ENCODE measurements around the gene C17orf75. TPM values are rescaled to one million over a fixed set of nuclear protein-coding genes. Genes with fewer than 3 reads are reported as not detected.
"Not testable (repeated sequence)": the region's sequence is repeated elsewhere in the genome, so short reads cannot be mapped to it uniquely, and the experiment has no call there.

C17orf75 gene
- total RNA-seq (2022) (17.6 and 21.1 TPM in 2 replicates), Bru-seq, nascent RNA (percentile 64 among the genes with signal in this experiment), BruChase-seq, experiment 1, labeled RNA remaining after a 6-hour chase (percentile 78 among the genes with signal in this experiment), BruChase-seq, experiment 2, labeled RNA remaining after a 2-hour chase (percentile 76 among the genes with signal in this experiment)
- long read RNA-seq, transcript C17orf75-202 (10 exons, 1,642 nt), result major isoform, 23 of 32 reads
- long read RNA-seq, partial matches to known transcripts, result 1 of 32 reads
- long read RNA-seq, other reads (novel, unspliced or antisense), result 8 of 32 reads

DNA sequence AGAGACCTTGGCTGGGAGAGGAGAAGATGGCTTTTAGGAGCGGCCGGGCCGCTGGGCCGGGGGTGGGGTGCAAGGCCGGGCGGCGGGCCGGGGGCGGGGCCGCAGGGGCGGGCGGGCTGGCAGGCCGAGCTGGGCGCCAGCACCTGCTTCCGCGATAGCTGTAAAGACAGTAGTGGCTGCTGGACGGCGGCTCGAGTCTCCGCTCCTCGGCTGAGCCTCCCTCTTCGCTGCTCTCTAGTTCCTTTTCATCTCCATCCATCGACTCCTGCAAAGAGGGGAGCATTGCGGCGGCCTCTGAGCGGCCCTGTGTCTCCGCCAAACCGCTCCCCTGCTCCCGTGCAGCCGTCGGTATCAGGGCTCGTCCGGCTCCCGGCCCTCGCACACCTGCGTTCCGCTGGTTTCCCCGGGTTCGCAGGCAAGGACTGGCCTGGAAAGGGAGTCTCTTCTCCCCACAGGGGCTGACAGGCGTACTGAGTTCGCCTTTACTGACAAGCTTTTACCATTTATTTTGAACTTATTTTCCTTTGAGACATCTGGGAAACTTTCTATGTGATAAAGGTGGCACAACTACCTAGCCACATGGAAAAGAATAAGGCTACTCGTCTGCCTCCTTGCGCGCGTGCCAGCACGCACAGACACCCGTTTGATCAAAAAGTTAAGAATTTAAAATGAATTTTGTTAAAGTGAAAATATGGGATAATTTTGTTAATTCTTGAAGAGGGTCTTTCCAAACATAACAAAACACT is at the start of gene C17orf75:
TSS of gene C17orf75 (minus strand) at position 317 of the 746 bp plus-strand sequence. CDS start at position 283, 34 bp downstream.
- peak within 1 kb of the TSS; percentile 89 for H3K27ac Mint-ChIP-seq (ENCODE audit: unreplicated experiment)
- peak; percentile 87 for DNase-seq
- no peaks in the 10 kb centered on the region for H3K9me3 Mint-ChIP-seq (ENCODE audit: low read depth, unreplicated experiment)
- BruUV-seq (replicated peaks), result no TSS peak
- peaks cover 32% of the 10 kb centered on the region for H3K4me1 Mint-ChIP-seq (ENCODE audit: low read depth, unreplicated experiment)
- intact Hi-C loops (cut with micrococcal nuclease; ENCODE audit: unreplicated experiment), result no loop called here
- H3K36me3 Mint-ChIP-seq (ENCODE audit: insufficient read depth, unreplicated experiment), result peaks cover 31% of the 10 kb centered on the region
- H3K27me3 Mint-ChIP-seq (ENCODE audit: unreplicated experiment), result no peaks in the 10 kb centered on the region
- CTCF ChIA-PET, result interaction anchor here (0.6 kb wide), 1 partner anchor 342 kb away, joined by 3 read pairs; no protein-coding TSS in a partner anchor
- H3K4me3 Mint-ChIP-seq (ENCODE audit: low read depth, unreplicated experiment), result peak within 1 kb of the TSS; percentile 95
- TF ChIP-seq, protein P1, sequence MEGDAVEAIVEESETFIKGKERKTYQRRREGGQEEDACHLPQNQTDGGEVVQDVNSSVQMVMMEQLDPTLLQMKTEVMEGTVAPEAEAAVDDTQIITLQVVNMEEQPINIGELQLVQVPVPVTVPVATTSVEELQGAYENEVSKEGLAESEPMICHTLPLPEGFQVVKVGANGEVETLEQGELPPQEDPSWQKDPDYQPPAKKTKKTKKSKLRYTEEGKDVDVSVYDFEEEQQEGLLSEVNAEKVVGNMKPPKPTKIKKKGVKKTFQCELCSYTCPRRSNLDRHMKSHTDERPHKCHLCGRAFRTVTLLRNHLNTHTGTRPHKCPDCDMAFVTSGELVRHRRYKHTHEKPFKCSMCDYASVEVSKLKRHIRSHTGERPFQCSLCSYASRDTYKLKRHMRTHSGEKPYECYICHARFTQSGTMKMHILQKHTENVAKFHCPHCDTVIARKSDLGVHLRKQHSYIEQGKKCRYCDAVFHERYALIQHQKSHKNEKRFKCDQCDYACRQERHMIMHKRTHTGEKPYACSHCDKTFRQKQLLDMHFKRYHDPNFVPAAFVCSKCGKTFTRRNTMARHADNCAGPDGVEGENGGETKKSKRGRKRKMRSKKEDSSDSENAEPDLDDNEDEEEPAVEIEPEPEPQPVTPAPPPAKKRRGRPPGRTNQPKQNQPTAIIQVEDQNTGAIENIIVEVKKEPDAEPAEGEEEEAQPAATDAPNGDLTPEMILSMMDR (IDR thresholded peaks at IDR 0.05; ENCODE audit: unreplicated experiment), result no peak

DNA sequence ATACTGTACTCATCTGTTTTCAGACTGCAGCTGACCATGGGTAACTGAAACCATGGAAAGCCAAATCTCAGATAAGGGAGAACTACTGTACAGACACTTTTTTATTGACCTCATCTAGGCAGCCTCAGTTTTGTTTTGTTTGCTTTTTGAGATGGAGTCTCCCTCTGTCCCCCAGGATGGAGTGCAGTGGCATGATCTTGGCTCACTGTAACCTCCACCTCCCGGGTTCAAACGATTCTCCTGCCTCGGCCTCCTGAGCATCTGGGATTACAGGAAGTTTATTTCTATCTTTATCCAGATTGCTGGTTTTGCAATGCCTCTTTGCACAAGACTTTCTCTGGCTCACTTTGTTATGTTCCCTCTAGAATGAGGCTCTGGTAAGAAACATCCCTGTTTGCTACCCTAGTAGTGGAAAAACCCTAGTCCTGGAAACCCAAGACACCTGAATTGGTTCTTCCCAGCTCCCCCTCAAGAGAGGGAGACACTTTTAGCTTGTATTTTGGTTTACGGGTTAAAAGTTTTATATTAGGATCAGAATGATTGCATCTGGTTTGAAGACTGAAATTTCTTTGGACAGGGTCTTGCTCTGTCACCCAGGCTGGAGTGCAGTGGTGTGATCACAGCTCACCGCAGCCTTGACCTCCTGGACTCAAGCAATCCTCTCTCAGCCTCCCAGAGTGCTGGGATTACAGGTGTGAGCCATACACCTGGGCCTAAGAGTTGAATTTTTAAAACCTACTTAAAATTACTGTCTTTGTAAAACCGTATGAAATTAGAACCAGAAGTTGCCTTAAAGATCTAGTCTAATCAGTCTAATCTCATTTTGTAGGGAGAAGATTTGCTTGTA is 46.9 kb upstream of the C17orf75 start:
- TF ChIP-seq, protein P1 (IDR thresholded peaks at IDR 0.05; ENCODE audit: unreplicated experiment), result no peak
- no peak for DNase-seq
- no peak overlapping the region for H3K4me3 Mint-ChIP-seq (ENCODE audit: low read depth, unreplicated experiment)
- peaks cover 17% of the 10 kb centered on the region for H3K4me1 Mint-ChIP-seq (ENCODE audit: low read depth, unreplicated experiment)
- CTCF ChIA-PET, result no interaction called here
- no TSS peak for BruUV-seq (replicated peaks)
- H3K27ac Mint-ChIP-seq (ENCODE audit: unreplicated experiment), result no peak overlapping the region
- H3K36me3 Mint-ChIP-seq (ENCODE audit: insufficient read depth, unreplicated experiment), result peaks cover 65% of the 10 kb centered on the region
- no peaks in the 10 kb centered on the region for H3K27me3 Mint-ChIP-seq (ENCODE audit: unreplicated experiment)
- intact Hi-C loops (cut with micrococcal nuclease; ENCODE audit: unreplicated experiment), result no loop called here
- H3K9me3 Mint-ChIP-seq (ENCODE audit: low read depth, unreplicated experiment), result no peaks in the 10 kb centered on the region

- CTCF ChIA-PET; H3K4me3 Mint-ChIP-seq (ENCODE audit: low read depth, unreplicated experiment); DNase-seq; BruUV-seq (replicated peaks); H3K9me3 Mint-ChIP-seq (ENCODE audit: low read depth, unreplicated experiment); H3K27ac Mint-ChIP-seq (ENCODE audit: unreplicated experiment); intact Hi-C loops (cut with micrococcal nuclease; ENCODE audit: unreplicated experiment); H3K27me3 Mint-ChIP-seq (ENCODE audit: unreplicated experiment): not testable (repeated sequence)
- peaks cover 21% of the 10 kb centered on the region for H3K4me1 Mint-ChIP-seq (ENCODE audit: low read depth, unreplicated experiment)
- peaks cover 67% of the 10 kb centered on the region for H3K36me3 Mint-ChIP-seq (ENCODE audit: insufficient read depth, unreplicated experiment)
Measured at GRCh38 chr17:32388128-32388527, 46.2 kb upstream of the C17orf75 start.

GRCh38 chr17:32386844-32387243 is 44.9 kb upstream of the C17orf75 start:
- no peak for DNase-seq
- CTCF ChIA-PET, result no interaction called here
- no peaks in the 10 kb centered on the region for H3K27me3 Mint-ChIP-seq (ENCODE audit: unreplicated experiment)
- H3K4me3 Mint-ChIP-seq (ENCODE audit: low read depth, unreplicated experiment), result no peak overlapping the region
- H3K36me3 Mint-ChIP-seq (ENCODE audit: insufficient read depth, unreplicated experiment), result peaks cover 71% of the 10 kb centered on the region
- TF ChIP-seq, protein P1 (IDR thresholded peaks at IDR 0.05; ENCODE audit: unreplicated experiment), result no peak
- H3K9me3 Mint-ChIP-seq (ENCODE audit: low read depth, unreplicated experiment), result no peaks in the 10 kb centered on the region
- no peak overlapping the region for H3K27ac Mint-ChIP-seq (ENCODE audit: unreplicated experiment)
- intact Hi-C loops (cut with micrococcal nuclease; ENCODE audit: unreplicated experiment), result no loop called here
- H3K4me1 Mint-ChIP-seq (ENCODE audit: low read depth, unreplicated experiment), result peaks cover 34% of the 10 kb centered on the region
- BruUV-seq (replicated peaks), result no TSS peak

All from Calu3 (cell line).